SK-N-MC (cell line): ENCODE measurements around the gene UBFD1.
"Not testable (repeated sequence)": the region's sequence is repeated elsewhere in the genome, so short reads cannot be mapped to it uniquely, and the experiment has no call there.

Experiments
- EZH2 ChIP-seq: fragments of 200-600 bp; sonication (generic); IDR thresholded peaks from one replicate; pipeline ENCODE4 v1.6.1; 2017; ENCODE audit warnings: antibody characterized with exemption
- POLR2AphosphoS5 ChIP-seq: IDR thresholded peaks from 2 replicates; pipeline ENCODE4 v1.6.1; 2012; ENCODE audit warnings: mild to moderate bottlenecking, low read depth, low read length, borderline replicate concordance

GRCh38 chr16:23540817-23541178 lies 16.7 kb upstream of the UBFD1 start:
- not testable (repeated sequence) for TF ChIP-seq POLR2AphosphoS5, EZH2
